Esophagus squamous epithelium (tissue), 5 donors: Measurements from ENCODE around the gene ATP9B. TPM values are rescaled to one million over a fixed set of nuclear protein-coding genes. Genes with fewer than 3 reads are reported as not detected.

Experiments used
- DNase-seq: peaks from one replicate; lab custom pipeline; 2025; lab: John Stamatoyannopoulos, UW
- H3K27ac ChIP-seq, 4 donors: fragments of 200-600 bp; sonication (generic); one replicate each; pipeline ENCODE4 v1.5.1; 2016 to 2019; ENCODE audit warnings: mild to moderate bottlenecking in 1 of 4
- H3K27me3 ChIP-seq, 4 donors: fragments of 200-600 bp; sonication (generic); 1 replicate in 3 of 4; 2 replicates in 1 of 4; pipeline versions ENCODE4 v1.5.1 to v1.6.0; 2017 to 2021; ENCODE audit warnings: antibody characterized with exemption in 1 of 4
- H3K36me3 ChIP-seq, 3 donors: fragments of 200-600 bp; sonication (generic); one replicate each; pipeline ENCODE4 v1.5.1; 2016 to 2019
- H3K4me1 ChIP-seq, 3 donors: fragments of 200-600 bp; sonication (generic); one replicate each; pipeline ENCODE4 v1.5.1; 2017 to 2019
- H3K4me3 ChIP-seq, 4 donors: fragments of 200-600 bp; sonication (generic); 1 replicate in 3 of 4; 2 replicates in 1 of 4; pipeline ENCODE4 v1.5.1; 2016 to 2019; ENCODE audit warnings: mild to moderate bottlenecking in 2 of 4, moderate library complexity in 1 of 4
- H3K9me3 ChIP-seq, 3 donors: fragments of 200-600 bp; sonication (generic); one replicate each; pipeline ENCODE4 v1.5.1; 2016 to 2019
- CTCF ChIP-seq, 6 experiments: fragments of 450-650 bp in 4 of 6; fragments of 200-600 bp in 2 of 6; sonication (generic) in 2 of 6; IDR thresholded peaks; one replicate each; pipeline ENCODE4 v1.5.1; 2016 to 2019; ENCODE audit warnings: antibody characterized with exemption in 6 of 6, mild to moderate bottlenecking in 4 of 6, moderate library complexity in 4 of 6
- POLR2A ChIP-seq, 4 donors: fragments of 450-650 bp; IDR thresholded peaks; one replicate each; pipeline ENCODE4 v1.6.1; 2017; ENCODE audit warnings: antibody characterized with exemption in 4 of 4, mild to moderate bottlenecking in 4 of 4, moderate library complexity in 3 of 4
- whole genome bisulfite sequencing, 2 donors: methylation state at CpG; one replicate each; pipeline ENCODE4 v1.1.5; 2018; 5-methylcytosine and 5-hydroxymethylcytosine counted together
- intact Hi-C: fragments of 100-400 bp; cut with DNase I; formaldehyde crosslinking; loops from one replicate; pipeline ENCODE4 v1.15.0; 2022
- total RNA-seq, 4 donors: library from RNA; depleted of rRNA; stranded (reverse); fragments of >200 nt; gene quantifications; one replicate each; pipeline ENCODE4 v1.1.0, GENCODE V29; 2016
- donor health status: DM: yes; HTN: yes; CAD: no.

The ATP9B gene
- total RNA-seq, 4 donors from 2014 or later, result 12.9 to 46.7 (median 22.0) TPM

DNA sequence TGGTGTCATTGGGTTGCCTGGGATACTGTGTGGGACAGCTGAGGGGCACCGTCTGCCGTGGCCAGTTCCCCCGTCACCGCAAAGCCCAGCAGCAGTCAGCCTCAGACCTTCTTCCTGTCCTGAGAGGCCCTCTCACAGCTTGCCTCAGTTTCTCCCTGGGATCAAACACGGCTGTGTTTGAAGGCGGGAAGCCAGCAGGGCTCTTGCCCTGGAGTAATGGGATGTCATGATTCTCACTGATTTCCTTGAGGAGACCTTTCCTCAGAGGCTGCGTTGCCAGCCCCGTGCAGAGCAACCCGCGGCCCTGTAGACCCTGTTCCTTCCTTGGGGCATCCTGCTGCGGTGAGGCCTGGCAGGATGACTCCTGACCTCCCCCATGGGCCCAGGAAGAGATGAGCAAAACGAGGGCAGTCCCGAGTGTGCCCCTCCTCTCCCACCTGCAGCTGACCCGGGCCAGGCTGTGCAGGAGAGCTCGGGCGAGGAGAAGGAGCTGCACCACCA is 312.7 kb downstream of the ATP9B start:
- WGBS, 2 donors, result 45 to 83% methylated on average over 4 to 11 of the region's 16 CpGs
- Histone ChIP-seq H3K27ac (no peak overlapping the region), H3K4me3 (no peak overlapping the region)

DNA sequence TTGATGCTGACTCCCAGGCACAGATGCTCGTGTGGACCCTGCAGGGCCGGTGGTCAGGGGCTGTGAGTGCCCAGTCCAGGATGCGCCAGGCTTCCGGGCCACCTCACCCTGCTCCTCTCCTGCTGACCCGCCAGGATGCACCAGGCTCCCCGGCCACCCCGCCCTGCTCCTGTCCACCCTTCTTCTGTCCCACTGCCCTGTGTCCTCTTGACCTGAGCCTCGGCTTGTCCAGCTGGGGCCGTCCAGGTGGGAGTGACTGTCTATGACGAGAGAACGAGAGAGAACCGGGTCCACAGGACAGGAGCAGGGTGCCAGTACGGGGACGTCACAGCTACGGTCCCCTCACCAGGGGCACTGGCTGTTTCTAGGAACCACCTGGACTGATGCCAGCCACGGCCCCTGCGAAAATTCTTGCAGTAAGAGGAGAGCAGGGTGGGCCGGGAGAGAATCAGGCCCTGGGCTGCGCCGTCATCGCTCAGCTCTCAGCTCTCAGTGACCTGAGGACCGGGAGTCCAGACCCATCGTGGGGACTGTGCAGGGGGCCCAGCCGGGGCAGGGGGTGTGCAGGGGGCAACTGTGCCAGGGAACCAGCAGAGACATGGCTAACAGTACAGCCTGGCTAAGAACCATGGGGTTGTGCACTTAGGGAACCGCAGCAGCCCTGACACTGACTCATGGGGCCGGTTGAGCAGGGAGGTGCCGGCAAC is 313.6 kb downstream of the ATP9B start:
- no peaks in the 10 kb centered on the region for H3K9me3 ChIP-seq
- H3K27me3 ChIP-seq, result peaks cover 0 to 51% (median 0%) of the 10 kb centered on the region in 4 donors
- intact Hi-C loops, result loop anchor here (5.0 kb wide), 1 partner anchor 144 kb away; no protein-coding TSS in a partner anchor
- no peak overlapping the region for H3K27ac ChIP-seq
- DNase-seq, result no peak
- TF ChIP-seq POLR2A (IDR thresholded peaks at IDR 0.05), result no peak
- TF ChIP-seq CTCF (IDR thresholded peaks at IDR 0.05), result no peak
- H3K4me1 ChIP-seq, result peaks cover 0 to 17% (median 5%) of the 10 kb centered on the region in 3 donors
- 74 to 76% methylated on average over 5 to 12 of the region's 27 CpGs for WGBS, 2 donors
- H3K4me3 ChIP-seq, result no peak overlapping the region
- H3K36me3 ChIP-seq, result peaks cover 0 to 9% (median 0%) of the 10 kb centered on the region in 3 donors

More for the DNA sequence above, 312.7 kb downstream of the ATP9B start:
- Histone ChIP-seq H3K36me3 (peaks cover 0 to 19% (median 0%) of the 10 kb centered on the region in 3 donors), H3K27me3 (peaks cover 0 to 41% (median 0%) of the 10 kb centered on the region in 4 donors), H3K4me1 (peaks cover 0 to 17% (median 5%) of the 10 kb centered on the region in 3 donors), H3K9me3 (no peaks in the 10 kb centered on the region)
- intact Hi-C loops, result loop anchor here (2.0 to 5.0 kb wide), 2 partner anchors 145 to 261 kb away; no protein-coding TSS in a partner anchor
- DNase-seq, result no peak
- TF ChIP-seq CTCF (IDR thresholded peaks at IDR 0.05), result no peak
- no peak for TF ChIP-seq POLR2A (IDR thresholded peaks at IDR 0.05)

GRCh38 chr18:79383388-79384056 is 314.3 kb downstream of the ATP9B start:
- H3K9me3 ChIP-seq, result no peaks in the 10 kb centered on the region
- TF ChIP-seq POLR2A (IDR thresholded peaks at IDR 0.05) (no peak), CTCF (IDR thresholded peaks at IDR 0.05) (no peak)
- intact Hi-C loops, result loop anchor here (5.0 kb wide), 1 partner anchor 144 kb away; no protein-coding TSS in a partner anchor
- peaks cover 0 to 58% (median 0%) of the 10 kb centered on the region in 4 donors for H3K27me3 ChIP-seq
- no peak overlapping the region for H3K4me3 ChIP-seq
- DNase-seq, result no peak
- peaks cover 0 to 17% (median 5%) of the 10 kb centered on the region in 3 donors for H3K4me1 ChIP-seq
- peaks cover 0 to 2% (median 0%) of the 10 kb centered on the region in 3 donors for H3K36me3 ChIP-seq
- 76 to 79% methylated on average over 3 to 5 of the region's 20 CpGs for WGBS, 2 donors
- H3K27ac ChIP-seq, result no peak overlapping the region

- no peak for TF ChIP-seq CTCF (IDR thresholded peaks at IDR 0.05)
- TF ChIP-seq POLR2A (IDR thresholded peaks at IDR 0.05), result no peak
- no peak overlapping the region for H3K27ac ChIP-seq
- no peaks in the 10 kb centered on the region for H3K36me3 ChIP-seq
- no peak for DNase-seq
- intact Hi-C loops, result loop anchor here (5.0 kb wide), 1 partner anchor 143 kb away; no protein-coding TSS in a partner anchor
- H3K4me1 ChIP-seq, result peaks cover 0 to 11% (median 2%) of the 10 kb centered on the region in 3 donors
- H3K4me3 ChIP-seq, result no peak overlapping the region
- no peaks in the 10 kb centered on the region for H3K9me3 ChIP-seq
- 27 to 28% methylated on average over 11 to 12 of the region's 17 CpGs for WGBS, 2 donors
- H3K27me3 ChIP-seq, result peaks cover 0 to 65% (median 0%) of the 10 kb centered on the region in 4 donors
Observed at GRCh38 chr18:79384151-79384807, 315.1 kb downstream of the ATP9B start.
